DOHH2 (cell line): Measurements from ENCODE around the gene DMGDH.

ENCODE experiments used
- H3F3A ChIP-seq: fragments of 200-600 bp; sonication (generic), shearing (Covaris generic); 2 replicates; pipeline ENCODE4 v1.6.0; 2016; ENCODE audit warnings: antibody characterized with exemption, mild to moderate bottlenecking; ENCODE audit not compliant: control insufficient read depth, insufficient read depth
- H3K27ac ChIP-seq: fragments of 200-600 bp; sonication (generic); 2 replicates; pipeline ENCODE4 v1.5.1; 2014; ENCODE audit warnings: low read depth, mild to moderate bottlenecking, low read length, moderate library complexity
- H3K27me3 ChIP-seq: fragments of 200-600 bp; sonication (generic); 2 replicates; pipeline ENCODE4 v1.6.1; 2014; ENCODE audit warnings: mild to moderate bottlenecking, low read length, mixed read lengths; ENCODE audit not compliant: control insufficient read depth
- H3K36me3 ChIP-seq: fragments of 200-600 bp; sonication (generic); 2 replicates; pipeline ENCODE4 v1.6.1; 2014; ENCODE audit warnings: mild to moderate bottlenecking, low read length, moderate library complexity, mixed read lengths; ENCODE audit not compliant: control insufficient read depth
- H3K4me1 ChIP-seq: fragments of 200-600 bp; sonication (generic); 2 replicates; pipeline ENCODE4 v1.6.1; 2014; ENCODE audit warnings: mild to moderate bottlenecking, low read length, mixed read lengths; ENCODE audit not compliant: control insufficient read depth
- H3K4me2 ChIP-seq: fragments of 200-600 bp; sonication (generic); 2 replicates; pipeline ENCODE4 v1.6.0; 2014; ENCODE audit warnings: mild to moderate bottlenecking, low read length, moderate library complexity
- H3K4me3 ChIP-seq: fragments of 200-600 bp; sonication (generic); 2 replicates; pipeline ENCODE4 v1.5.1; 2014; ENCODE audit warnings: mild to moderate bottlenecking, low read length, mixed read lengths
- H3K79me2 ChIP-seq: fragments of 200-600 bp; sonication (generic); 2 replicates; pipeline ENCODE4 v1.6.1; 2014; ENCODE audit warnings: mild to moderate bottlenecking, low read length, mixed read lengths; ENCODE audit not compliant: control insufficient read depth
- H3K9me2 ChIP-seq: fragments of 200-600 bp; sonication (generic); replicated peaks from 2 replicates; pipeline ENCODE4 v1.6.1; 2014; ENCODE audit warnings: mild to moderate bottlenecking, low read length, mixed read lengths; ENCODE audit not compliant: control insufficient read depth
- H3K9me3 ChIP-seq: fragments of 200-600 bp; sonication (generic); 2 replicates; pipeline ENCODE4 v1.6.1; 2014; ENCODE audit warnings: antibody characterized with exemption, low read length, mixed read lengths; ENCODE audit not compliant: control insufficient read depth, insufficient read depth
- H4K20me1 ChIP-seq: fragments of 200-600 bp; sonication (generic); 2 replicates; pipeline ENCODE4 v1.6.0; 2014; ENCODE audit warnings: low read depth, mild to moderate bottlenecking, antibody characterized with exemption, low read length, moderate library complexity; ENCODE audit not compliant: control insufficient read depth, insufficient read depth
- EZH2phosphoT487 ChIP-seq: fragments of 200-600 bp; sonication (generic); IDR thresholded peaks from 2 replicates; pipeline ENCODE4 v1.6.1; 2017; ENCODE audit warnings: borderline replicate concordance, mild to moderate bottlenecking, antibody characterized with exemption, low read length, moderate library complexity, mixed read lengths
- TF ChIP-seq, protein P1 (sequence below): fragments of 200-600 bp; sonication (generic); IDR thresholded peaks from one replicate; pipeline ENCODE4 v1.5.1; 2014; ENCODE audit warnings: antibody characterized with exemption, mild to moderate bottlenecking, low read depth, low read length; ENCODE audit not compliant: poor library complexity, severe bottlenecking

Gene DMGDH

DNA sequence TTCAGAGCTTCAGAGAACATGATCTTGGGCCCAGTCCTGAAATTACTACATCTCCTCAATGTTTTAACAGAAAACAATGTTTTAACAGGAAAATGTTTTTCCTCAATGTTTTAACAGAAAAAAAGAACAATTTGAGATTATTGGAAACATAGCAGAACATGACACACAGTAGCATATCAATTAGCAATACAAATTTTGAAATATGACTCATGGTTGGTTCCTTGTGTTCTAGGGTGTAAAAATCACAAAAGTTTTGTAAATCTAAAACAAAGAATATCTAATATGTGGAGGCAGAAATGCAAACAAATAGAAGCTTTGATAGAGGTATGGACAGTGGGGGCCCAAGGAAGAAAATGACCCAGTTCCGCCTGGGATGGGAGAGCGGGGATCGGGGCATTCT, 61.6 kb downstream of the DMGDH start:
- Histone ChIP-seq H3K9me3 (no peaks in the 10 kb centered on the region), H3K4me3 (no peak overlapping the region), H3K9me2 (no peaks in the 10 kb centered on the region), H3K27ac (no peak overlapping the region), H3F3A (no peaks in the 10 kb centered on the region), H3K4me2 (no peak overlapping the region), H3K79me2 (no peaks in the 10 kb centered on the region), H3K36me3 (no peaks in the 10 kb centered on the region), H3K4me1 (no peaks in the 10 kb centered on the region), H4K20me1 (no peaks in the 10 kb centered on the region), H3K27me3 (peaks cover 11% of the 10 kb centered on the region)
- TF ChIP-seq, protein P1, sequence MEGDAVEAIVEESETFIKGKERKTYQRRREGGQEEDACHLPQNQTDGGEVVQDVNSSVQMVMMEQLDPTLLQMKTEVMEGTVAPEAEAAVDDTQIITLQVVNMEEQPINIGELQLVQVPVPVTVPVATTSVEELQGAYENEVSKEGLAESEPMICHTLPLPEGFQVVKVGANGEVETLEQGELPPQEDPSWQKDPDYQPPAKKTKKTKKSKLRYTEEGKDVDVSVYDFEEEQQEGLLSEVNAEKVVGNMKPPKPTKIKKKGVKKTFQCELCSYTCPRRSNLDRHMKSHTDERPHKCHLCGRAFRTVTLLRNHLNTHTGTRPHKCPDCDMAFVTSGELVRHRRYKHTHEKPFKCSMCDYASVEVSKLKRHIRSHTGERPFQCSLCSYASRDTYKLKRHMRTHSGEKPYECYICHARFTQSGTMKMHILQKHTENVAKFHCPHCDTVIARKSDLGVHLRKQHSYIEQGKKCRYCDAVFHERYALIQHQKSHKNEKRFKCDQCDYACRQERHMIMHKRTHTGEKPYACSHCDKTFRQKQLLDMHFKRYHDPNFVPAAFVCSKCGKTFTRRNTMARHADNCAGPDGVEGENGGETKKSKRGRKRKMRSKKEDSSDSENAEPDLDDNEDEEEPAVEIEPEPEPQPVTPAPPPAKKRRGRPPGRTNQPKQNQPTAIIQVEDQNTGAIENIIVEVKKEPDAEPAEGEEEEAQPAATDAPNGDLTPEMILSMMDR, result no peak
- no peak for TF ChIP-seq EZH2phosphoT487

GRCh38 chr5:79005936-79006631, 63.4 kb downstream of the DMGDH start:
- Histone ChIP-seq H3K27ac (no peak overlapping the region), H3K9me2 (no peaks in the 10 kb centered on the region), H3K27me3 (peaks cover 14% of the 10 kb centered on the region), H3F3A (no peaks in the 10 kb centered on the region), H3K9me3 (no peaks in the 10 kb centered on the region), H3K4me2 (no peak overlapping the region), H3K36me3 (no peaks in the 10 kb centered on the region), H3K4me1 (no peaks in the 10 kb centered on the region), H3K4me3 (no peak overlapping the region), H3K79me2 (no peaks in the 10 kb centered on the region), H4K20me1 (no peaks in the 10 kb centered on the region)
- TF ChIP-seq, protein P1, result no peak
- no peak for TF ChIP-seq EZH2phosphoT487

DNA sequence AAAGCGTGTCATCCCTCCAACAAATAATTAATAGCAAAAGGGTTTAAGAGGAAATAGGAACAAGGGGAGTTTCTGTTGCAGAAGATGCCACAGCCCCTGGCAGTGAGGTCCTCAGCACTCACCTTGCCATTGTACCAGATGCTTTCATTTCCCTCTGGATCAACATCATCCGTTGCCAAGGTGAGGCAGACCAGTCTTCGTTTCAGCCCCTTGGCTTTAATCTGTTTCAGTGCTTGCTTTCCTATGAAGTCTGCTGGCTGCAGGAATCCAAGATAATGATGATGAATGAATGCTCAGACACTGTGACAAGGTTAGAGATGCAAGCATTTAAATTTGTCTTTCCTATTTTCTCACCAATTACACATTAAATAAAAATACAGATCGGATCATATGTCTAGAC, 64.3 kb downstream of the DMGDH start:
- Histone ChIP-seq H3K4me2 (no peak overlapping the region), H3K36me3 (no peaks in the 10 kb centered on the region), H3K4me3 (no peak overlapping the region), H3K27ac (no peak overlapping the region), H3F3A (no peaks in the 10 kb centered on the region), H3K27me3 (peaks cover 16% of the 10 kb centered on the region), H3K9me2 (no peaks in the 10 kb centered on the region), H3K9me3 (no peaks in the 10 kb centered on the region), H3K4me1 (no peaks in the 10 kb centered on the region), H4K20me1 (no peaks in the 10 kb centered on the region), H3K79me2 (no peaks in the 10 kb centered on the region)
- TF ChIP-seq, protein P1, result no peak
- TF ChIP-seq EZH2phosphoT487, result no peak
